Tibial nerve (tissue), 4 donors: ENCODE measurements around the gene AOAH. TPM values are rescaled to one million over a fixed set of nuclear protein-coding genes. Genes with fewer than 3 reads are reported as not detected.

ENCODE experiments used
- DNase-seq, 2 donors: peaks; one replicate each; pipeline ENCODE4 v3.0.0-alpha.2; 2019; ENCODE audit warnings: low spot score in 2 of 2
- H3K27ac ChIP-seq, 4 donors: fragments of 200-600 bp; sonication (generic) in 3 of 4; one replicate each; pipeline ENCODE4 v1.5.1; 2017 to 2019; ENCODE audit warnings: mild to moderate bottlenecking in 1 of 4
- H3K27me3 ChIP-seq, 2 donors: fragments of 200-600 bp; sonication (generic) in 1 of 2; one replicate each; pipeline versions ENCODE4 v1.5.1 to v1.6.0; 2017 to 2019
- H3K36me3 ChIP-seq, 3 donors: fragments of 200-600 bp; sonication (generic); one replicate each; pipeline ENCODE4 v1.5.1; 2018 to 2019
- H3K4me1 ChIP-seq, 4 donors: fragments of 200-600 bp; sonication (generic) in 3 of 4; one replicate each; pipeline ENCODE4 v1.5.1; 2017 to 2019
- H3K4me3 ChIP-seq, 4 donors: fragments of 200-600 bp; sonication (generic) in 3 of 4; one replicate each; pipeline ENCODE4 v1.5.1; 2017 to 2019; ENCODE audit warnings: mild to moderate bottlenecking in 1 of 4, moderate library complexity in 1 of 4
- H3K9me3 ChIP-seq, 4 donors: fragments of 200-600 bp; sonication (generic) in 3 of 4; one replicate each; pipeline ENCODE4 v1.5.1; 2017 to 2019
- EP300 ChIP-seq, 2 donors: sonication (generic); formaldehyde crosslinking; IDR thresholded peaks; one replicate each; pipeline ENCODE4 v1.6.1; 2017; ENCODE audit warnings: antibody characterized with exemption in 2 of 2, mild to moderate bottlenecking in 1 of 2
- POLR2A ChIP-seq, 2 donors: fragments of 450-650 bp; IDR thresholded peaks; one replicate each; pipeline ENCODE4 v1.6.1; 2017; ENCODE audit warnings: antibody characterized with exemption in 2 of 2, mild to moderate bottlenecking in 2 of 2, moderate library complexity in 2 of 2
- WGBS, 2 donors: methylation state at CpG; one replicate each; pipeline ENCODE4 v1.1.5; 2018; 5-methylcytosine and 5-hydroxymethylcytosine counted together
- total RNA-seq, 4 donors: library from RNA; depleted of rRNA; stranded (reverse); fragments of >200 nt; gene quantifications; one replicate each; pipeline ENCODE4 v1.1.0, GENCODE V29; 2016
- TF ChIP-seq, protein P1 (sequence below), 5 experiments: fragments of 200-600 bp in 3 of 5; fragments of 450-650 bp in 2 of 5; sonication (generic) in 3 of 5; IDR thresholded peaks; one replicate each; pipeline ENCODE4 v1.5.1; 2016 to 2019; ENCODE audit warnings: antibody characterized with exemption in 5 of 5, mild to moderate bottlenecking in 3 of 5, moderate library complexity in 2 of 5

Gene AOAH
- total RNA-seq, 4 donors from 2014 or later, result 7.5 to 17.8 (median 9.1) TPM

DNA sequence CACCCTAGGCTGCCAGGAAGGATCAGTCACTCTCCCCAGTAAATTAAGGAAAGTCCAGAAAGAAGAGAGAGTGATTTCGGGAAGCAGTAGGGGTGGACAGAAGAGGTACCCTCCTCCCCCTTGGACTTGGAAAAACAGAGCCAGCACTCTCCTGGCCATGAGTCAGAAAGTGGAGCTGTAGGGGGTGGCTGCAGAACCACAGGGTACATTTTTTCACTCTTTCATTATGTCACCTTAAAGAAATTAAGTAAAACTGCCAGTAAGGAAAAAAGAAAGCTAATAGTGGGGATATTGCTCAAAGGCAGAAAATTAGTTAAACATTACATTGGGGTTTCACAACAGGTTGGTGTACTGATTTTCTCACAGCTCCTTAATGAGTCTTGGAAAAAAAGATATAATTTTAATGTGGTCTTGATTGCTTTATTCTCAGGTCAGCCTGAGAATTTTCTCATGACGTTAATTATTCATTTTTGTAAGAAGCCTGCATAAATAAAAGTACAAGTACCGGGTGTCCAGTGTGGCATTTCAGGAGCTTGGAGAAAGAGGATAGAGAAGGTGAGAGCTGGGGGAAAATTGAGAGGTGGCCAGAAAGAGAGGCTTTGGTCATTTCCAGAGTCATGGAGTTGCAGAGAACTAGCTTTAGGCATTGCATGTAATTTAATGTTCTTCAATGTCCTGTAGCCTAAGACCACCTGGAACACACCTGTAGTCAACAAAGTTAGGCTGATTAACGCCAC, 23.2 kb upstream of the AOAH start:
- Histone ChIP-seq H3K9me3 (no peaks in the 10 kb centered on the region), H3K4me3 (no peak overlapping the region), H3K36me3 (no peaks in the 10 kb centered on the region), H3K4me1 (no peaks in the 10 kb centered on the region), H3K27ac (no peak overlapping the region), H3K27me3 (no peaks in the 10 kb centered on the region)
- DNase-seq, result no peak
- 81 to 83% methylated on average over 4 of the region's 4 CpGs for WGBS, 2 donors
- no peak for TF ChIP-seq POLR2A (IDR thresholded peaks at IDR 0.05)
- TF ChIP-seq, protein P1, sequence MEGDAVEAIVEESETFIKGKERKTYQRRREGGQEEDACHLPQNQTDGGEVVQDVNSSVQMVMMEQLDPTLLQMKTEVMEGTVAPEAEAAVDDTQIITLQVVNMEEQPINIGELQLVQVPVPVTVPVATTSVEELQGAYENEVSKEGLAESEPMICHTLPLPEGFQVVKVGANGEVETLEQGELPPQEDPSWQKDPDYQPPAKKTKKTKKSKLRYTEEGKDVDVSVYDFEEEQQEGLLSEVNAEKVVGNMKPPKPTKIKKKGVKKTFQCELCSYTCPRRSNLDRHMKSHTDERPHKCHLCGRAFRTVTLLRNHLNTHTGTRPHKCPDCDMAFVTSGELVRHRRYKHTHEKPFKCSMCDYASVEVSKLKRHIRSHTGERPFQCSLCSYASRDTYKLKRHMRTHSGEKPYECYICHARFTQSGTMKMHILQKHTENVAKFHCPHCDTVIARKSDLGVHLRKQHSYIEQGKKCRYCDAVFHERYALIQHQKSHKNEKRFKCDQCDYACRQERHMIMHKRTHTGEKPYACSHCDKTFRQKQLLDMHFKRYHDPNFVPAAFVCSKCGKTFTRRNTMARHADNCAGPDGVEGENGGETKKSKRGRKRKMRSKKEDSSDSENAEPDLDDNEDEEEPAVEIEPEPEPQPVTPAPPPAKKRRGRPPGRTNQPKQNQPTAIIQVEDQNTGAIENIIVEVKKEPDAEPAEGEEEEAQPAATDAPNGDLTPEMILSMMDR (IDR thresholded peaks at IDR 0.05), result no peak
- TF ChIP-seq EP300 (IDR thresholded peaks at IDR 0.05), result no peak

DNA sequence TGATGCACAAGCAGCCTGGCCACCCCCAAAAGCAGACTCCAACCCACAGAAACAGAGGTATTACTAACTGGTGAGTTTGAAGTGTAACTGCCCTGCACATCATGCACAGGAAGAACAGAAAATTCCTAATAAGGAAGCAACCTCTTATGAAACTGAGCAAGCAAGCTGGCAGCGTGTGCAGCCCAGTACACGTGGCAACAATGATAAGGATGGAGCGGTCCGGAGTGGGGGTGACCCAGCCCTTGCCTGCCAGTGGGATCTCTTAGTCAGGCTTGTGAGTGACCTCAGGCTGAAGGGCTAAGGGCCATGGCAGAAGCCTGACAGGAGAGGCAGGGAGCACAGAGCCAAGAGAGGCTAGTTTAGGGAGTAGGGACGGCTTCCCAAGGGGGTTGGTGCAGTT, 22.1 kb upstream of the AOAH start:
- no peaks in the 10 kb centered on the region for H3K4me1 ChIP-seq
- no peak overlapping the region for H3K27ac ChIP-seq
- no peak overlapping the region for H3K4me3 ChIP-seq
- 74 to 86% methylated on average over 5 of the region's 5 CpGs for WGBS, 2 donors
- no peaks in the 10 kb centered on the region for H3K36me3 ChIP-seq
- H3K9me3 ChIP-seq, result no peaks in the 10 kb centered on the region
- no peak for TF ChIP-seq POLR2A (IDR thresholded peaks at IDR 0.05)
- TF ChIP-seq, protein P1 (IDR thresholded peaks at IDR 0.05), result no peak
- TF ChIP-seq EP300 (IDR thresholded peaks at IDR 0.05), result no peak
- no peaks in the 10 kb centered on the region for H3K27me3 ChIP-seq
- DNase-seq, result no peak

DNA sequence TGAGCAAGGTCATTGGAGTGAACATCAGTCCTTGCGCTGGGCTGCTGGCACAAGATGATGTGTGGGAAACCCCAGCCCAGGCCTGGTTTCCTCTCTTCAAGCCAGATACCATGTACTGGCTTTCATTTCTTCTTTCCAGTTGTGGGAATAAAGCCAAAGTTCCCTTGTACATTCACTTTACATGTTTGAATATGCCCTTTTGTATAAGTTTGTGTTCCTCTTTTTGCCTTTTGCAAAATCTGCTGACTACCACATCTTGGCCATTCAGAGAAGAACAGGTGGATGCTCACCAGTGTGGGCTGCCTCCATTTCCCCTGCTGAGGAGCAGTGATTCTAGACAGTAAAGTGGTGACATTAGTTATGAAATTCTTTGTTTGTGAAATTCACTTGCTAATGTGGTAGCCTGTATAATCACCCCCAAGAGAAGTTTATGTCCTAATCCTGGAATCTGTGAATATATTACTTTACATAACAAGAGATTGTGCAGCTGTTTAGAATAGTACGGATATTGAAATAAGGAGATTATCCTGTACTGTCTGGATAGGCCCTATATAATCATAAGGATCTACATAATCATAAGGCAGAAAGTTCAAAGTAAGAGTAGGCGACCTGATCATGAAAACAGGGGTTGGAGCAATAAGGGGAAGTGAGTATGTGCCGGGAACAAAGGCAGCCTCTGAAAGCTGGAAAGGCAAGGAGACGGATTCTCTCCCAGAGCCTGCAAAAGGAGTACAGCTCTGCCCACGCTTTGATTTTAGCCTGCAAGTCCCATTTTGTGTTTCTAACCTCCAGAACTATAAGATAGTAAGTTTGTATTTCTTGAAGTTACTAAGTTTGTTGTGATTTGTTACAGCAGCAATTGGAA, 18.8 kb upstream of the AOAH start:
- no peak overlapping the region for H3K27ac ChIP-seq
- H3K9me3 ChIP-seq, result no peaks in the 10 kb centered on the region
- peak in 1 of 2 donors; percentile 52 for TF ChIP-seq EP300 (IDR thresholded peaks at IDR 0.05)
- TF ChIP-seq POLR2A (IDR thresholded peaks at IDR 0.05), result no peak
- TF ChIP-seq, protein P1 (IDR thresholded peaks at IDR 0.05), result no peak
- H3K27me3 ChIP-seq, result no peaks in the 10 kb centered on the region
- peaks cover 0 to 5% (median 0%) of the 10 kb centered on the region in 4 donors for H3K4me1 ChIP-seq
- DNase-seq, result no peak
- no peaks in the 10 kb centered on the region for H3K36me3 ChIP-seq
- H3K4me3 ChIP-seq, result no peak overlapping the region
- 65 to 78% methylated on average over 6 of the region's 6 CpGs for WGBS, 2 donors

DNA sequence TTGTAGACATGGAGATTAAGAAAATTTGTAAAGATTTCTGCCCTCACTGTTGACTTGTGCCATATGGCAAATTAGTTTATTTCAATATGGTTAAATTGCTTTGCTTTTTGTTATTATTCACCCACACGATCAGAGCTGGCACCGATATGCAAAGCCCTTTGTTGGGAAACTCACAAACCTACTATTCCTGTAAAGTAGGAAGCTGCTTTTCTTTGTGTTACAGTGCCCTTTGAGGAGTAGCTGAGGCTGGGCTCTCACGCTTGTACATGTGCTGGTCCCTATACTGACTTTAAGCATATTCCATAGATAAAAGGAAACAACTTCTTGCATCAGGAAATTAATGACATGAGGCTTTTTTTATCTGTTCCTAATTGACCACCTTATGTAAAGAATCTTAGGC, 17.6 kb upstream of the AOAH start:
- Histone ChIP-seq H3K36me3 (no peaks in the 10 kb centered on the region), H3K27ac (no peak overlapping the region), H3K9me3 (no peaks in the 10 kb centered on the region), H3K27me3 (no peaks in the 10 kb centered on the region), H3K4me1 (peaks cover 0 to 5% (median 0%) of the 10 kb centered on the region in 4 donors), H3K4me3 (no peak overlapping the region)
- no peak for DNase-seq
- TF ChIP-seq POLR2A (IDR thresholded peaks at IDR 0.05) (no peak), EP300 (IDR thresholded peaks at IDR 0.05) (no peak)
- TF ChIP-seq, protein P1 (IDR thresholded peaks at IDR 0.05), result no peak
- WGBS, 2 donors, result 51 to 57% methylated on average over 3 of the region's 3 CpGs

DNA sequence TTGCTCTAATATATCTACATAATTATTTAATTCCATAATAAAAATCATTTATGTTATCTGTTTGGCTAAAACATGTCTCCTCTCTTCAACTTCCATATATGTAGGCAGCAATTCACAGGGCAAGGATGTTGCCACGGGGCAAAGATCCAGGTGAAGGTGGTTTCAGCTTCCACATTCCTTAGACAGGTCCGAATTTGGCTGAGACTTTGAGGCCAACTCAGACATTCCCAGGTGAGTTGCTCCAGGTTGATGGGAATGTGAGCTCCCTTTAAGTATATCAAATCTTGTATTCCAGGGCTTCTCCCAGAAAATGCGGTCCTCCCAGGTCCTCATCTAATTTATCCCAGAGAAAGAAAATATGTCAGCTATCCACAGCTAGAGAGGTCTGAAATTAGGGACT, 15.1 kb upstream of the AOAH start:
- H3K27ac ChIP-seq, result no peak overlapping the region
- 88 to 92% methylated on average over 3 of the region's 3 CpGs for WGBS, 2 donors
- no peaks in the 10 kb centered on the region for H3K36me3 ChIP-seq
- no peak for DNase-seq
- H3K9me3 ChIP-seq, result no peaks in the 10 kb centered on the region
- TF ChIP-seq, protein P1 (IDR thresholded peaks at IDR 0.05), result no peak
- TF ChIP-seq POLR2A (IDR thresholded peaks at IDR 0.05) (no peak), EP300 (IDR thresholded peaks at IDR 0.05) (no peak)
- H3K4me1 ChIP-seq, result peaks cover 0 to 5% (median 0%) of the 10 kb centered on the region in 4 donors
- H3K27me3 ChIP-seq, result no peaks in the 10 kb centered on the region
- H3K4me3 ChIP-seq, result no peak overlapping the region
